HG02571 (cell line): ENCODE results near the gene PAFAH1B1.

Source experiments
- ATAC-seq: cut with Tn5 transposase; IDR thresholded peaks from one replicate; pipeline ENCODE4 v1.9.1; 2021; ENCODE audit warnings: mild to moderate bottlenecking, moderate library complexity; ENCODE audit not compliant: unreplicated experiment

Gene PAFAH1B1

DNA sequence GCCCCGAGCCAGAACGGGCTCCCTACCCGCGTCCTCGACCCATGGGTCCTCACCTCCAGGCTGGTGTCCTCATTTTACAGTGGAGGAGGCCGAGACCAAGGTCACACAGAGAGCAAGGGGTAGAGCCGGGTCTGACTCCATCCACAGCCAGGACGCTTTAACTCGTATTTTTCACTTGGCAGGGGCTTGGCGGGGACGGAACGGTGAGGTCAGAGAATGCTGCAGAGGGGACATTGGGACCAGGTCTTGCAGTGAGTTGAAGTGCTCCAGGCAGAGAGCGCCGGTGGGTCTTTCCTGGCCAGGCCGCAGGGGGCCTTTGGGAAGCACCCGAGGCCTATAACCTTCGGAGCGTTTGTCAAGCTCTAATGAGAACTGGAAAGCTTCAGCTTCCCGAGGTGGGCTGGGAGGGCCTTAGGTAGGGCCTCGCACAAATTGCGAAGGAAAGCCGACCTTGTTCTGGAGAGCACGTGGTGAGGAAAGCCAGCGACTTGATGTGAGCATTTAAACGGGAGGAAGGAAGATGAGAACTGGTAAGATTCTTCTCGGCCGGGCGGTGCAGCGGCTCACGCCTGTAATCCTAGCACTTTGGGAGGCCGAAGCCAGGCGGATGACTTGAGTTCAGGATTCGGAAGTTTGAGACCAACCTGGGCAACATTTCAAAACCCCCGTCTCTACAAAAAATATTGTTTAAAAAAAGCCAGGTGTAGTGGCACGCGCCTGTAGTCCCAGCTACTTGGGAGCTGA lies 119.0 kb downstream of the PAFAH1B1 start:
- ATAC-seq, result no peak

DNA sequence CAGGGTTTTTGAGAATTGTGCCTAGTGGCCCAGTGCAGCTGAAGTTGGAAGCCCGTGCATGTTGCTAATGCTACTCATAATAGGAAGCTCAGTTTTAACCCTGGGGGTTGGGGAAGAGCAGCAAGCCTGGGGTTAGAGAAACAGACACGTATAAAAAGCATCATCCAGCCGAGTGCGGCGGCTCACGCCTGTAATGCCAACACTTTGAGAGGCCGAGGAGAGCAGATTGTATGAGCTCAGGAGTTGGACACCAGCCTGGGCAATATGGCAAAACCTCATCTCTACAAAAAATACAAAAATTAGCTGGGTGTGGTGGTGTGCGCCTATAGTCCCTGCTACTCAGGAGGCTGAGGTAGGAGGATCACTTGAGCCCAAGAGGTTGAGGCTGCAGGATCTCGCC lies 120.4 kb downstream of the PAFAH1B1 start:
- no peak for ATAC-seq

DNA sequence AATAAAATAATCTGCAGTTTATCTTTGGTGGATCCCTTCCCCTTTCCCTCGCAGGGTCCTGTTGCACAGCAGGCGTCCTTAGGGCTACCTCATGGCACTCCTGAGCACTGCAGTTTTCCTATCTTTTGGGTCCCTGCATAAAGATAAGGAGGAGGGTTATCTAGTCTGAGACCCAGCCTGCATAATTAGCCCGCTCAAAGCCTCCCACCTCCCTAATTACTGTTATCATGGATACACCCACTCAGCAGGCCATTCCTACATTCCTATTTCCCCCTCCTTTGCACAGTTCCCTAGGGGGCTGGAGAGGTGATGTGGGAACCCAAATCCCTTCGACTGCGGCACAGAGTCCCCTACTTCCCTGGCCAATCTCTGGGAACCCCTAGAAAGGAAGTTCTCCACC lies 123.2 kb downstream of the PAFAH1B1 start:
- ATAC-seq, result no peak

DNA sequence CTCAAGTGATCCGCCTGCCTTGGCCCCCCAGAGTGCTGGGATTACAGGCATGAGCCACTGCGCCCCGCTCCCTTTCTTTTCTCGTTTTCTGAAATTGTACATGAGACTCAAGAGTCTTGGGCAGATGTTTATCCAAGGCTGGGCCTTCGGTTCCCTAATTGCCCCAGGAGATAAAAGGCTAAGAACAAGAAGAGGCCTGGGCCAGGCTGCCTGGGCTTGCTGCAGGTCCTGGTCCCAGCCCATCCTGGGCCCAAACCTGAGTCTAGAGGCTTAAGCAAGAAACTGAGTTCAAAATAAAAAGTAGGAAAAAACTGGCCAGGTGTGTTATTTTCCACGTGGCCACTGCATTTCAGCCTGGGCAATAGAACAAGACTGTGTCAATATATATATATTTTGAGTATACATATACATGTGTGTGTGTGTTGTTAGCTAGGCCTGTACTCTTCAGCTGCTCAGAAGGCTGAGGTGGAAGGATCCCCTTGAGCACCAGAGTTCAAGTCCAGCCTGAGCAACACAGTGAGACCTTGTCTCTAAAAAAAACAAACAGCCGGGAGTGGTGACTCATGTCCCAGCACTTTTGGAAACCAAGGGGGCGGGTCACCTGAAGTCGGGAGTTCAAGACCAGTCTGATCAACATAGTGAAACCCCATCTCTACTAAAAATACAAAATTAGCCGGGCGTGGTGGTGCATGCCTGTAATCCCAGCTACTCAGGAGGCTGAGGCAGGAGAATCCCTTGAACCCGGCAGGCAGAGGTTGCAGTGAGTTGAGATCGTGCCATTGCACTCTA lies 124.9 kb downstream of the PAFAH1B1 start:
- ATAC-seq, result no peak

DNA sequence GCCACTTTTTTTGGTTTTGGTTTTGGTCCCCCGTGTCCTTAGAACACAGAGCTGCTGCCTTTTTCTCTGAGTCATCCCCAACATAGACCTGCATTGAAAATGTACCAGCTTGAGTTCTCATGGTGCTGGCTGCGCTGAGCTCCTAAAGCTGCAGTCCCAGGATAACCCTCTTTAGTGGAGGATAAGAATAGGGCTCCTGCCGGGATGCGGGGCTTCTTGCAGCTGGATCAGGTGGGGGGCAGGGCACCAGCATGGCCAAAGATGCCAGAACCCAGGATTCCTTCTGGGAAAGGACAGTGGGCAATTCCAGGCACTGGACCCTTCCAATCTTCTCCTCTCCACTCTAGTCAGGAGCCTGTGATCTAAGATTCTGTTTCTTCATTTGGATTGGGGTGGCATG lies 126.4 kb downstream of the PAFAH1B1 start:
- no peak for ATAC-seq

DNA sequence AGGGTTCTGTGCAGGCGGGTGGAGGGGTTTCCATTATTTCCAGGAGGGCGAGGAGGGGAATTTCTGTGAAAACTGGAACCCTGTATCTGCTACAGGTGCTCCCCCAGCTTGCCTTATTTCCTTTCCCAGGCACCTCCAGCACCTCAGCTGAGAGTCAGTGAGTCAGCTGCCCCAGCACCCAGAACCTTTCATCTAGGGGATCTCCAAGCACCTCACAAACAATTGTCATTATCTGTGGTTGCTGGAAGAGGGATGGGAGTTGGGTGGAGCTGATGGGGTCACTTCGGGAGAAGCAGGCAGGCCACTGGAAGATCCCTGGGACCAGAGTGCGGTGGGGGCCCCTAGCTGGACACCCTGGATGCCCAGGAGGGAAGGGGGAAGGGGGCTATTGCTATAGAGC lies 128.1 kb downstream of the PAFAH1B1 start:
- ATAC-seq, result no peak

DNA sequence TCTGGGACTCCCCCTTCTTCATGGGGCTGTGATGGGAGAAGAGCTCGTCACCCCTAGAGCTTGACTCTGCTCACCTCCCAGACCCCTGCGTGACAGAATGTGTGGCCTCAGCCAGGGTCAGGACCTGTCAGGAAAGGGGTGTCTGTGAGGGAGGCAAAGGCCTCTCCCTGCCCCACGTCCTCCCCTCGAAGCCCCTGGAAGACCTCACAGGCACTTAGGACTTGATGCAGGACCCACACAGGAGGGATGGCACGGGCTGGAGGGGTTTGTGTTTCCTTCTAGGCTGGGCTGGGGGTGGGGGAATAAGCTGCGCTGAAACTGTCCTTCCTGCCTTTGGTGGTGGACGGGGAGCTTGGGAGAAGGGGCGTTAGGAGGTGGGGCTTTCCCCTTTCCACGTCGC lies 129.2 kb downstream of the PAFAH1B1 start:
- ATAC-seq, result no peak

DNA sequence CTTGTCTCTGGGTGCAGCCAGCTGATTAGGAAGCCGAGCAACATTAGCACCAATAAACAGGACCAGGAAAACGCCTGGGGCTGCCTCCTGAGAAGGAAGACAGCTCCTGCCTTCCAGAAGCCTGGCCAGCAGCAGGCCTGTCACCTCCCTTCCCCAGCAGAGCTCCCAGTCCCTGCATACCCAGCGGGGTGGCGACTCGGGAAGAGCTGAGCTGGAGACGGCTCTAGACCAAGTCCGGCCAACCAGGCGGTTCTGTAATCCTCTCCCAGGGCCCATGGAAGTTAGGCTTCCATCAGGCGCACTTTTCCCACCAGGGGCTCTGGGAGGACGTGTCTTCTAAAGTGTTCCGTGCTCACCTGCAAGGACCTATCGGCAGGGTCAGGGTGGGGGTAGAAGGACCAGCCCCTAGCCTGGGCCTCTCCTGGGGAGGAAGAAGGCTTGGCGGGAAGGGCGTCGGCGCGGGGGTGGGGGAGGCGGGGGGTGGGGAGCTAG lies 130.1 kb downstream of the PAFAH1B1 start:
- no peak for ATAC-seq

DNA sequence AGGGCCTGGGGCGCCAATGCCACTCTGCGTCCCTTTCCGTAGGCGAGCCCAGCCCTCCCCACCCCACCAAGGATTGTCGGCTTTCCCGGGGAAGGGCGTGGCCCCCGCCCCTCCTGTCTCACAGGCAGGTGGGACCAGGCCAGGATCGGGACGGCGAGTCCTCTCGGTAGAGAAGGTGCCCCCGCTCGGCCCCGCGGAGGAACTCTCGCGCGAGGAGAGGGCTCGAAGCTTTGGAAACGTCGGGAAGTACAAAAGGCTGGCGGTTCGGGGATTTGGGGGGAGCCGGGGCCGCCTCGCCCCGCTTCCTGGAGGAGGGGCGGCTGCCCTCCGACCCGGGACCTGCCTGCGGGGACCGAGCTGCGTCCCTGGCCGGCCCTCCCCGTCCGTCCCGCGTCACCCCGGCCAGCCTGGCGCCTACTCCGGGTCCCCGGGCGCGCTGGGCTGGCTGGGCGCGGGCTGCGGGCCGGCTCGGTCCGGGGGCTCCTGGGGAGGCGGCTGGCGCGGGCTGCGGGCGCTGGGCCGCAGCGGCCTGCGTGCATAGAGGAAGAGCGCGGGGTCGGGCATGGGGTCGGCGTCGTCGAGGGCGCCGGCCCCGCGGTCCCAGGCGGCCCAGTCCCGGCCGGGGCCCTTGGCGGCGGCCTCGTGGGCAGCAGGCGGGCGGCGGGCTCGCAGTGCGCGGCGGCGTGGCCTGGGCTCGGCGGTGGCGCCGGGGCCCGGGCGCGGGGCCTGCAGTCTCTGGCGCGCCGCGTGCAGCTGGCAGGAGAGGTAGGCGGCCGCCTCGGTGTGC lies 130.7 kb downstream of the PAFAH1B1 start:
- no peak for ATAC-seq

DNA sequence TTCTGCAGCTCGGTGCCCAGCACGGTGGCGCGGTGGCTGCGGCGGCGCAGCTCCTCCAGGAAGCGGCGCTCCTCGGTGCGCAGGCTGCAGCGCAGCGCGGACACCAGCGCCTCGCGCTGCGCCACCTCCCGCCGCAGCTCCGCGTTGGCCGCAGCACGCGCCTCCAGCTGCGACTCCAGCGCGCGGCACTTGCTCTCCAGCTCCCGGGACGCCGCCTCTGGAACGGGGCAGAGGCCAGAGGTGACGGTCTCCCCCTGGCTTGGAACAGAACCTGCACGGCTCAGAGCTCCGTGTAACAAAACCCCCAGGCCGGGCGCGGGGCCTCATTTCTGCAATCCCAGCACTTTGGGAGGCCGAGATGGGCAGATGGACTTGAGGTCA lies 131.3 kb downstream of the PAFAH1B1 start:
- ATAC-seq, result no peak

DNA sequence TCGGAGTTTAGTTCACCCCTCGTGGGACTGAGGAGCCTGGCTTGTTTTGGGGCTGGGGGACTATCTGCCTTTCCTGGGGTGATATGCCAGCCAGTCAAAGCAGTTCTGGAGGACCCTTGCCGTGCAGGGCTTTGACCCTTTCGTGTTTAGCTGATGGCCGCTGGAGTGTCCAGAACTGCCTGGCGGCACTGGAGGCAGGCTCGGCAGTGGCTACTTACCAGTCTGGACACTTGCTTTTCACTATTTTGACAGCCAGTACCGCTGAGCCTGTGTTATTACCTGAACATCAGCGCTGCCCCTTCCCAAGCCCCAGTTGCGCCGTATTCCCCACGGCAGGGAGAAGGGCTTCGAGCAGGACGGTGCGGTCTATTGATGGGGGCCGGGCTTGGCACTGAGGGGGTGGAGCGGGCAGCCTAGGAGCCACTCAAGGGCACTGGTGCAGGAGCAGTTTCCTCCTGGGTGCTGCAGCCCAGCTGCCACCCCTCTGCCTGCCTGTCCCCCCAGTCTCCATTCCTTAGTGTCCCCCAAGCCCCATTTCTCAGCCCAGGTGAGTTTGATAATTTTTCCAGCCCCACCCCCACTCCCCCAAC lies 137.4 kb downstream of the PAFAH1B1 start:
- no peak for ATAC-seq

DNA sequence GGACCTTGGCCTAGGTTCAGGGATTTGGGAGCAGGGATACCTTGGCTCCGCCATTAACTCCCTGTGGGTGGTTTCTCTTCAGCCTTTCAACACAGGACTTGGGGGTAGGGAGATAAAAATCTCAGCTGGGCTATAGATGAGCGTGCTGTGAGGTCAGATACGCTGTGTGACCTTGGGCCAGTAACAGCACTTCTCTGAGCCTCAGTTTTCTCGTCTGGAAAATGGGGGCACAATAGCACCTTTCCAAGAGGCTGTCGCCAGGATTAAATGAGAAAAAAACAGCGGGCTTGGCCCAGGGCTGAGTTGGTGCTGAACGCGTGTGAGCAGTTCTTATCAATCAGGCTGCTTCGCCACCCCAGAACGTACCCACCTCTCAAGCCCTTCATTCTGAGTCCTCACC lies 138.4 kb downstream of the PAFAH1B1 start:
- no peak for ATAC-seq

DNA sequence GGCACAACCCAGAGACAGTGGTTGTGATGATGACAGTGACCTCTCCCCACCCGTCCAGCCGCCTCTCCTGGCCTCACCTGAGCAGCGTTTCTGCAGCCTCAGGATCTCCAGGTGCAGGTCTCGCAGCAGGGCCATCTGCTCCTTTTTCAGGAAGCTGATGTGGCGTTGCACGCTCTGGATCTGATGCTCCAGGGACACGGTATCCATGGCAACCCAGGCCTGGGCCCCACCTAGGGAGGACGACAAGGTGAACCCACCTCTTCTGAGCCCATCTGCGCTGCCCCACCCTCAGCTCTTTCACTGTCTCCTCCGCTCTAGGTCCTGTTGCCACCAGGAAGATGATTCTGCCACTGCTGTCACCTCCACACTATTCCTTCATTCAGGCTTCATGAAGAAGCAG lies 141.5 kb downstream of the PAFAH1B1 start:
- no peak for ATAC-seq
